Measurements from ENCODE around the gene STAB1. TPM values are rescaled to one million over a fixed set of nuclear protein-coding genes. Genes with fewer than 3 reads are reported as not detected.

STAB1 gene
- total and polyA plus RNA-seq, 2 of the 13 experiments (the other 11 are each of a cell fraction or from before 2014, with no cell fraction given): 0.09 to 0.34 TPM

GRCh38 chr3:52455283-52456168 lies 39.6 kb upstream of the STAB1 start, which contains the start of gene NISCH (continued):
- no peak for TF ChIP-seq ZZZ3 (CRISPR knock-in tag; IDR thresholded peaks at IDR 0.05; ENCODE audit: borderline replicate concordance)
- no peak for TF ChIP-seq DMTF1 (CRISPR knock-in tag; IDR thresholded peaks at IDR 0.05)
- TF ChIP-seq ATF7 (IDR thresholded peaks at IDR 0.05): no peak
- TF ChIP-seq ATF7 (CRISPR knock-in tag; IDR thresholded peaks at IDR 0.05): no peak
- no peak for TF ChIP-seq MLLT10 (CRISPR knock-in tag; IDR thresholded peaks at IDR 0.05)
- no peak for TF ChIP-seq NR2F6 (IDR thresholded peaks at IDR 0.05)
- TF ChIP-seq NR2F6 (CRISPR knock-in tag; IDR thresholded peaks at IDR 0.05): peak; percentile 64; the same call in 1 of the 2 replicates
- TF ChIP-seq JUN (CRISPR knock-in tag; IDR thresholded peaks at IDR 0.05): no peak
- TF ChIP-seq YEATS2 (CRISPR knock-in tag; IDR thresholded peaks at IDR 0.05; ENCODE audit: borderline replicate concordance): 0 out of 2 replicates have a peak, but pooled peaks have one; percentile 22
- 0 out of 2 replicates have a peak, but pooled peaks have one; percentile 36 for TF ChIP-seq HMGXB3 (CRISPR knock-in tag; IDR thresholded peaks at IDR 0.05; ENCODE audit: borderline replicate concordance)
- TF ChIP-seq ZUFSP (CRISPR knock-in tag; IDR thresholded peaks at IDR 0.05; ENCODE audit: borderline replicate concordance): no peak
- TF ChIP-seq ZBTB10 (CRISPR knock-in tag; IDR thresholded peaks at IDR 0.05; ENCODE audit: borderline replicate concordance): no peak
- no peak for TF ChIP-seq NR2C2 (CRISPR knock-in tag; IDR thresholded peaks at IDR 0.05; ENCODE audit: borderline replicate concordance)
- TF ChIP-seq POLR2AphosphoS2 (IDR thresholded peaks at IDR 0.05; ENCODE audit: low read depth, low read length): no peak
- TF ChIP-seq SPEN (CRISPR knock-in tag; IDR thresholded peaks at IDR 0.05; ENCODE audit: low read depth): no peak
- TF ChIP-seq ZNF607 (CRISPR knock-in tag; IDR thresholded peaks at IDR 0.05; ENCODE audit: borderline replicate concordance): 0 out of 2 replicates have a peak, but pooled peaks have one; percentile 60
- no peak; the same call in 1 of the 2 replicates for TF ChIP-seq ZNF430 (CRISPR knock-in tag; IDR thresholded peaks at IDR 0.05)
- TF ChIP-seq ZNF136 (CRISPR knock-in tag; IDR thresholded peaks at IDR 0.05; ENCODE audit: low read depth): no peak

Measured in HepG2 (cell line).